GM23338 (cell line): ENCODE results near the gene CTTNBP2. TPM values are rescaled to one million over a fixed set of nuclear protein-coding genes. Genes with fewer than 3 reads are reported as not detected.

Source experiments
- ATAC-seq: fragments of 200-7000 bp; cut with Tn5 transposase; 3 replicates; pipeline ENCODE4 v1.9.1; 2020
- DNase-seq: peaks from one replicate; pipeline ENCODE4 v3.0.0-alpha.2; 2015; ENCODE audit warnings: low spot score
- H2AFZ ChIP-seq: fragments of 200-600 bp; sonication (generic); 2 replicates; pipeline ENCODE4 v1.8.0; 2016; ENCODE audit warnings: antibody characterized with exemption, mild to moderate bottlenecking, moderate library complexity
- H3F3A ChIP-seq: fragments of 200-600 bp; sonication (generic); replicated peaks from 2 replicates; pipeline ENCODE4 v1.8.0; 2017; ENCODE audit warnings: antibody characterized with exemption, mixed run types, low read depth
- H3K27ac ChIP-seq: fragments of 200-600 bp; sonication (generic); 2 replicates; pipeline ENCODE4 v1.6.1; 2016; ENCODE audit warnings: low read depth
- H3K27me3 ChIP-seq: fragments of 200-600 bp; sonication (generic); 2 replicates; pipeline ENCODE4 v1.8.0; 2016; ENCODE audit warnings: mild to moderate bottlenecking, mixed run types, moderate library complexity; ENCODE audit not compliant: insufficient read depth
- H3K36me3 ChIP-seq: fragments of 200-600 bp; sonication (generic); 2 replicates; pipeline ENCODE4 v1.8.0; 2016; ENCODE audit warnings: mild to moderate bottlenecking; ENCODE audit not compliant: insufficient read depth
- H3K4me1 ChIP-seq: fragments of 200-600 bp; sonication (generic); 2 replicates; pipeline ENCODE4 v1.8.0; 2016; ENCODE audit warnings: mild to moderate bottlenecking, moderate library complexity; ENCODE audit not compliant: insufficient read depth
- H3K4me2 ChIP-seq: fragments of 200-600 bp; sonication (generic); 2 replicates; pipeline ENCODE4 v1.7.1; 2017; ENCODE audit warnings: mixed run types
- H3K4me3 ChIP-seq: fragments of 200-600 bp; sonication (generic); 2 replicates; pipeline ENCODE4 v1.6.1; 2016; ENCODE audit warnings: mixed run types
- H3K79me2 ChIP-seq: fragments of 200-600 bp; sonication (generic); replicated peaks from 2 replicates; pipeline ENCODE4 v1.8.0; 2017; ENCODE audit warnings: mild to moderate bottlenecking; ENCODE audit not compliant: insufficient read depth
- H3K9me2 ChIP-seq: fragments of 200-600 bp; sonication (generic); 2 replicates; pipeline ENCODE4 v1.8.0; 2017; ENCODE audit not compliant: insufficient read depth
- H4K20me1 ChIP-seq: fragments of 200-600 bp; sonication (generic); replicated peaks from 2 replicates; pipeline ENCODE4 v1.8.0; 2017; ENCODE audit warnings: mild to moderate bottlenecking; ENCODE audit not compliant: insufficient read depth
- H3K27ac Mint-ChIP-seq: 2 replicates; pipeline ENCODE4 v1.8.0; 2020; ENCODE audit warnings: inconsistent platforms, mild to moderate bottlenecking, moderate library complexity, mixed read lengths
- H3K27me3 Mint-ChIP-seq: 3 replicates; pipeline ENCODE4 v1.8.0; 2022; ENCODE audit warnings: low read depth, mild to moderate bottlenecking, moderate library complexity, mixed read lengths, inconsistent platforms; ENCODE audit not compliant: insufficient read depth, poor library complexity
- H3K36me3 Mint-ChIP-seq: 3 replicates; pipeline ENCODE4 v1.8.0; 2021; ENCODE audit warnings: low read depth, mild to moderate bottlenecking, inconsistent platforms, moderate library complexity, mixed read lengths
- H3K4me1 Mint-ChIP-seq: 3 replicates; pipeline ENCODE4 v1.8.0; 2020; ENCODE audit warnings: mild to moderate bottlenecking, inconsistent platforms, mixed read lengths
- H3K4me3 Mint-ChIP-seq: 3 replicates; pipeline ENCODE4 v1.8.0; 2021; ENCODE audit warnings: moderate library complexity, mild to moderate bottlenecking, inconsistent platforms, mixed read lengths
- H3K9me3 Mint-ChIP-seq: 3 replicates; pipeline ENCODE4 v1.8.0; 2020; ENCODE audit warnings: moderate library complexity, mild to moderate bottlenecking, inconsistent platforms, mixed read lengths
- CREB1 ChIP-seq: fragments of 250-450 bp; sonication (Bioruptor Pico); IDR thresholded peaks from 2 replicates; pipeline ENCODE4 v1.5.0; 2020; ENCODE audit warnings: low read depth, mild to moderate bottlenecking, moderate library complexity
- CTCF ChIP-seq, 2 experiments: fragments of 200-600 bp in 1 of 2; sonication (generic) in 1 of 2; conservative IDR thresholded peaks; 2 replicates each; pipeline versions ENCODE4 v1.5.1 to v1.6.1; 2016 to 2017; ENCODE audit warnings: antibody characterized with exemption in 2 of 2, low read depth in 2 of 2, mild to moderate bottlenecking in 2 of 2, moderate library complexity in 1 of 2
- ETS1 ChIP-seq: IDR thresholded peaks from 2 replicates; pipeline ENCODE4 v1.6.1; 2016; ENCODE audit warnings: antibody characterized with exemption
- EZH2 ChIP-seq: fragments of 200-600 bp; sonication (generic); IDR thresholded peaks from one replicate; pipeline ENCODE4 v1.8.0; 2017; ENCODE audit warnings: antibody characterized with exemption, mild to moderate bottlenecking, low read depth; ENCODE audit not compliant: unreplicated experiment
- EZH2phosphoT487 ChIP-seq: fragments of 200-600 bp; sonication (generic); IDR thresholded peaks from one replicate; pipeline ENCODE4 v1.8.1; 2018; ENCODE audit warnings: antibody characterized with exemption; ENCODE audit not compliant: unreplicated experiment
- JUNB ChIP-seq: IDR thresholded peaks from one replicate; pipeline ENCODE4 v1.6.1; 2016; ENCODE audit warnings: antibody characterized with exemption; ENCODE audit not compliant: unreplicated experiment
- NANOG ChIP-seq: IDR thresholded peaks from 2 replicates; pipeline ENCODE4 v1.6.1; 2016; ENCODE audit warnings: antibody characterized with exemption, borderline replicate concordance
- POLR2AphosphoS5 ChIP-seq: IDR thresholded peaks from 2 replicates; pipeline ENCODE4 v1.6.1; 2016; ENCODE audit warnings: antibody characterized with exemption, low read depth
- REST ChIP-seq: IDR thresholded peaks from one replicate; pipeline ENCODE4 v1.6.1; 2018; ENCODE audit warnings: antibody characterized with exemption; ENCODE audit not compliant: unreplicated experiment
- STAT1 ChIP-seq: IDR thresholded peaks from one replicate; pipeline ENCODE4 v1.6.1; 2016; ENCODE audit warnings: antibody characterized with exemption; ENCODE audit not compliant: unreplicated experiment
- ZNF114 ChIP-seq: fragments of 250-450 bp; sonication (Bioruptor Pico); IDR thresholded peaks from 2 replicates; pipeline ENCODE4 v1.5.0; 2020; ENCODE audit warnings: mild to moderate bottlenecking, moderate library complexity
- ZNF331 ChIP-seq: fragments of 250-450 bp; sonication (Bioruptor Pico); IDR thresholded peaks from 2 replicates; pipeline ENCODE4 v1.5.0; 2020; ENCODE audit warnings: low read depth, mild to moderate bottlenecking, moderate library complexity
- polyA plus RNA-seq: library from polyadenylated mRNA; unstranded; fragments of >200 nt; fragmentation: Nextera tagmentation; extraction: Ambion mirVana; gene quantifications from 2 replicates; pipeline ENCODE4 v1.2.1, GENCODE V29; 2016
- total RNA-seq: library from RNA; depleted of rRNA; stranded (reverse); fragments of >200 nt; shearing (Covaris generic); gene quantifications from 2 replicates; pipeline ENCODE4 v1.2.3, GENCODE V29; 2014
- TF ChIP-seq, protein P1 (sequence below): fragments of 250-450 bp; sonication (Bioruptor Pico); IDR thresholded peaks from 2 replicates; pipeline ENCODE4 v1.5.0; 2020; ENCODE audit warnings: mild to moderate bottlenecking, moderate library complexity

Gene CTTNBP2
- total and polyA plus RNA-seq, 2 experiments from 2014 or later, result 26.8 to 30.7 TPM

DNA sequence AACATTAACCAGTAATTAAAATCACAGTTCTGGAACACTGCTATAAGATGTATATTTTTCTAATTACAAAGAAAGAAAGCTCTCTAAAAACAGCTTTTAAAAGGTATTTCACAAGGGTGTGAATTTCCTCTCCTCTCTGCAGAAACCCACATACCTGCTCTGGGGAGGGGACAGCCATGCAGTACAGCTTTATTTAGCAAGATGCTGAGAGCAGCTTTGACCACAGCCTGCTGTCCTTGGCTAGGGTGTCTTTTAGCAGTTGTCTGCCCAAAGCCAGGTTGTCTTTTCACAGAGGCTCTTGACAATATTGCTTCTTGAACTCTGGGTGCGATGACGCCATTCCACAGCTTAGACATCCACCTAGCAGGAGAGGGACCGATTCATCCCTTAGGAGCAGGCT lies 148.3 kb downstream of the CTTNBP2 start:
- Mint-ChIP-seq H3K9me3 (no peaks in the 10 kb centered on the region), H3K4me1 (no peaks in the 10 kb centered on the region; the same call in 2 of the 3 replicates), H3K27me3 (no peaks in the 10 kb centered on the region), H3K27ac (no peak overlapping the region), H3K36me3 (peaks cover 26% of the 10 kb centered on the region), H3K4me3 (no peak overlapping the region)
- Histone ChIP-seq H3F3A (no peaks in the 10 kb centered on the region), H4K20me1 (0 out of 2 replicates have a peak, but pooled peaks cover 2% of the 10 kb centered on the region), H3K27ac (no peak overlapping the region; the same call in 1 of the 2 replicates), H3K9me2 (no peaks in the 10 kb centered on the region), H3K4me3 (no peak overlapping the region), H3K4me1 (no peaks in the 10 kb centered on the region), H3K79me2 (no peaks in the 10 kb centered on the region), H3K4me2 (no peak overlapping the region), H3K27me3 (no peaks in the 10 kb centered on the region), H2AFZ (no peak overlapping the region), H3K36me3 (no peaks in the 10 kb centered on the region)
- TF ChIP-seq POLR2AphosphoS5 (no peak), ZNF331 (CRISPR knock-in tag) (no peak), CTCF (conservative IDR thresholded peaks at IDR 0.05; ENCODE audit: low read depth in 2 of 2) (no peak), REST (no peak), CREB1 (CRISPR knock-in tag) (no peak), ZNF114 (no peak), EZH2phosphoT487 (no peak), STAT1 (no peak), JUNB (no peak), ETS1 (no peak), NANOG (no peak), EZH2 (no peak)
- TF ChIP-seq, protein P1, sequence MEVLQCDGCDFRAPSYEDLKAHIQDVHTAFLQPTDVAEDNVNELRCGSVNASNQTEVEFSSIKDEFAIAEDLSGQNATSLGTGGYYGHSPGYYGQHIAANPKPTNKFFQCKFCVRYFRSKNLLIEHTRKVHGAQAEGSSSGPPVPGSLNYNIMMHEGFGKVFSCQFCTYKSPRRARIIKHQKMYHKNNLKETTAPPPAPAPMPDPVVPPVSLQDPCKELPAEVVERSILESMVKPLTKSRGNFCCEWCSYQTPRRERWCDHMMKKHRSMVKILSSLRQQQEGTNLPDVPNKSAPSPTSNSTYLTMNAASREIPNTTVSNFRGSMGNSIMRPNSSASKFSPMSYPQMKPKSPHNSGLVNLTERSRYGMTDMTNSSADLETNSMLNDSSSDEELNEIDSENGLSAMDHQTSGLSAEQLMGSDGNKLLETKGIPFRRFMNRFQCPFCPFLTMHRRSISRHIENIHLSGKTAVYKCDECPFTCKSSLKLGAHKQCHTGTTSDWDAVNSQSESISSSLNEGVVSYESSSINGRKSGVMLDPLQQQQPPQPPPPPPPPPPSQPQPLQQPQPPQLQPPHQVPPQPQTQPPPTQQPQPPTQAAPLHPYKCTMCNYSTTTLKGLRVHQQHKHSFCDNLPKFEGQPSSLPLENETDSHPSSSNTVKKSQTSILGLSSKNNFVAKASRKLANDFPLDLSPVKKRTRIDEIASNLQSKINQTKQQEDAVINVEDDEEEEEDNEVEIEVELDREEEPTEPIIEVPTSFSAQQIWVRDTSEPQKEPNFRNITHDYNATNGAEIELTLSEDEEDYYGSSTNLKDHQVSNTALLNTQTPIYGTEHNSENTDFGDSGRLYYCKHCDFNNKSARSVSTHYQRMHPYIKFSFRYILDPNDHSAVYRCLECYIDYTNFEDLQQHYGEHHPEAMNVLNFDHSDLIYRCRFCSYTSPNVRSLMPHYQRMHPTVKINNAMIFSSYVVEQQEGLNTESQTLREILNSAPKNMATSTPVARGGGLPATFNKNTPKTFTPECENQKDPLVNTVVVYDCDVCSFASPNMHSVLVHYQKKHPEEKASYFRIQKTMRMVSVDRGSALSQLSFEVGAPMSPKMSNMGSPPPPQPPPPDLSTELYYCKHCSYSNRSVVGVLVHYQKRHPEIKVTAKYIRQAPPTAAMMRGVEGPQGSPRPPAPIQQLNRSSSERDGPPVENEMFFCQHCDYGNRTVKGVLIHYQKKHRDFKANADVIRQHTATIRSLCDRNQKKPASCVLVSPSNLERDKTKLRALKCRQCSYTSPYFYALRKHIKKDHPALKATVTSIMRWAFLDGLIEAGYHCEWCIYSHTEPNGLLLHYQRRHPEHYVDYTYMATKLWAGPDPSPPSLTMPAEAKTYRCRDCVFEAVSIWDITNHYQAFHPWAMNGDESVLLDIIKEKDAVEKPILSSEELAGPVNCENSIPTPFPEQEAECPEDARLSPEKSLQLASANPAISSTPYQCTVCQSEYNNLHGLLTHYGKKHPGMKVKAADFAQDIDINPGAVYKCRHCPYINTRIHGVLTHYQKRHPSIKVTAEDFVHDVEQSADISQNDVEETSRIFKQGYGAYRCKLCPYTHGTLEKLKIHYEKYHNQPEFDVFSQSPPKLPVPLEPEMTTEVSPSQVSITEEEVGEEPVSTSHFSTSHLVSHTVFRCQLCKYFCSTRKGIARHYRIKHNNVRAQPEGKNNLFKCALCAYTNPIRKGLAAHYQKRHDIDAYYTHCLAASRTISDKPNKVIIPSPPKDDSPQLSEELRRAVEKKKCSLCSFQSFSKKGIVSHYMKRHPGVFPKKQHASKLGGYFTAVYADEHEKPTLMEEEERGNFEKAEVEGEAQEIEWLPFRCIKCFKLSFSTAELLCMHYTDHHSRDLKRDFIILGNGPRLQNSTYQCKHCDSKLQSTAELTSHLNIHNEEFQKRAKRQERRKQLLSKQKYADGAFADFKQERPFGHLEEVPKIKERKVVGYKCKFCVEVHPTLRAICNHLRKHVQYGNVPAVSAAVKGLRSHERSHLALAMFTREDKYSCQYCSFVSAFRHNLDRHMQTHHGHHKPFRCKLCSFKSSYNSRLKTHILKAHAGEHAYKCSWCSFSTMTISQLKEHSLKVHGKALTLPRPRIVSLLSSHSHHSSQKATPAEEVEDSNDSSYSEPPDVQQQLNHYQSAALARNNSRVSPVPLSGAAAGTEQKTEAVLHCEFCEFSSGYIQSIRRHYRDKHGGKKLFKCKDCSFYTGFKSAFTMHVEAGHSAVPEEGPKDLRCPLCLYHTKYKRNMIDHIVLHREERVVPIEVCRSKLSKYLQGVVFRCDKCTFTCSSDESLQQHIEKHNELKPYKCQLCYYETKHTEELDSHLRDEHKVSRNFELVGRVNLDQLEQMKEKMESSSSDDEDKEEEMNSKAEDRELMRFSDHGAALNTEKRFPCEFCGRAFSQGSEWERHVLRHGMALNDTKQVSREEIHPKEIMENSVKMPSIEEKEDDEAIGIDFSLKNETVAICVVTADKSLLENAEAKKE (CRISPR knock-in tag), result no peak
- DNase-seq (no peak), ATAC-seq (no peak)
